ENCODE results near the gene NTSR1. TPM values are rescaled to one million over a fixed set of nuclear protein-coding genes. Genes with fewer than 3 reads are reported as not detected.

Gene NTSR1
- total and polyA plus RNA-seq, 7 donors: 0.60 to 54.0 (median 8.8) TPM; not detected in 1

- peak; percentile 74 for DNase-seq
- intact Hi-C loops (cut with DNase I): no loop called here
- H3K27me3 ChIP-seq: no peaks in the 10 kb centered on the region
These were observed 16.3 kb downstream of the NTSR1 start for GRCh38 chr20:62724692-62725595.

DNA sequence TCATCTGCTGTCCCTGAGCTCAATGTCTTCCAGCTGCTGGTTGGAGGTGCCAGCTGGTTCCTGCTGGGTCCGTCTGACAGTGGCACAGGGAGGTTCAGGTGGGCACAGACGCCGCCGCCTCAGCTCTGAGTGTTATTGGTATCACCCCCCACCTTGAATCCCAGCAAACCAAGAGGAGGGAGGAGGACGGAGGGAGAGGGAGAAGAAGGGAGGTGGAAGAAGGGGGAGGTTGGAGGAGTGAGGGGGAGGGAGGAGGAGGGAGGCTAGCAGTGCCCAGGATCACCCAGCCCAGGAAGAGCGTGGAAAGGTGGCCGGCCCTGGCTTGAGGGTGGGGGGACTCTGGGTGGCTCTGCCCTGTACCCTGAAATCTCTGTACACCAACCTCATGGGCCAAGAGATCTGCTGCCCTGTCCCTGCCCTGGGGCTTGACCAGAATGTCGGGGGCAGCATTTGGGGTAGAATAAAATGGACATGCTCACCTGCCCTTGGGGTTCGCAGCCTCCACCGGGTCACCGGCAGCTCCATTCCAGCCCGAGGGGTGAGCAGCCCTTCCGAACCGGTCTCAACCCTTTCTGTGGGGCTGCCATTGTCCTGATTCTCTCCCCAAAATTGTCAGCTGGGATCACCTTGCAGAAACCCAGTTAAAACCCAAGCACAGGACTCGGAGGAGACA, 17.1 kb downstream of the NTSR1 start:
- Histone ChIP-seq H3K27ac (peak overlapping the region in 3 of 4 donors; percentile 80 to 96 (median 96)), H3K36me3 (peaks cover 0 to 7% (median 0%) of the 10 kb centered on the region in 4 donors), H3K27me3 (no peaks in the 10 kb centered on the region), H3K9me3 (peaks cover 0 to 8% (median 1%) of the 10 kb centered on the region in 4 donors), H3K4me1 (peaks cover 0 to 80% (median 63%) of the 10 kb centered on the region in 4 donors), H3K4me3 (peak overlapping the region in 2 of 4 donors; percentile 16 to 29)
- intact Hi-C loops (cut with DNase I): no loop called here
- 83 to 88% methylated on average over 15 of the region's 15 CpGs for WGBS, 2 donors
- peak; percentile 65 for DNase-seq
- TF ChIP-seq POLR2A (IDR thresholded peaks at IDR 0.05) (no peak), POLR2AphosphoS5 (IDR thresholded peaks at IDR 0.05) (no peak), EP300 (IDR thresholded peaks at IDR 0.05) (no peak)
- TF ChIP-seq, protein P1, sequence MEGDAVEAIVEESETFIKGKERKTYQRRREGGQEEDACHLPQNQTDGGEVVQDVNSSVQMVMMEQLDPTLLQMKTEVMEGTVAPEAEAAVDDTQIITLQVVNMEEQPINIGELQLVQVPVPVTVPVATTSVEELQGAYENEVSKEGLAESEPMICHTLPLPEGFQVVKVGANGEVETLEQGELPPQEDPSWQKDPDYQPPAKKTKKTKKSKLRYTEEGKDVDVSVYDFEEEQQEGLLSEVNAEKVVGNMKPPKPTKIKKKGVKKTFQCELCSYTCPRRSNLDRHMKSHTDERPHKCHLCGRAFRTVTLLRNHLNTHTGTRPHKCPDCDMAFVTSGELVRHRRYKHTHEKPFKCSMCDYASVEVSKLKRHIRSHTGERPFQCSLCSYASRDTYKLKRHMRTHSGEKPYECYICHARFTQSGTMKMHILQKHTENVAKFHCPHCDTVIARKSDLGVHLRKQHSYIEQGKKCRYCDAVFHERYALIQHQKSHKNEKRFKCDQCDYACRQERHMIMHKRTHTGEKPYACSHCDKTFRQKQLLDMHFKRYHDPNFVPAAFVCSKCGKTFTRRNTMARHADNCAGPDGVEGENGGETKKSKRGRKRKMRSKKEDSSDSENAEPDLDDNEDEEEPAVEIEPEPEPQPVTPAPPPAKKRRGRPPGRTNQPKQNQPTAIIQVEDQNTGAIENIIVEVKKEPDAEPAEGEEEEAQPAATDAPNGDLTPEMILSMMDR (IDR thresholded peaks at IDR 0.05): no peak

More at GRCh38 chr20:62724692-62725595, 16.3 kb downstream of the NTSR1 start:
- peaks cover 0 to 12% (median 1%) of the 10 kb centered on the region in 4 donors for H3K9me3 ChIP-seq
- peak overlapping the region in 2 of 4 donors; percentile 16 to 29 for H3K4me3 ChIP-seq
- H3K36me3 ChIP-seq: peaks cover 0 to 7% (median 0%) of the 10 kb centered on the region in 4 donors
- peaks cover 0 to 80% (median 63%) of the 10 kb centered on the region in 4 donors for H3K4me1 ChIP-seq
- WGBS, 2 donors: 80 to 84% methylated on average over 24 of the region's 24 CpGs
- H3K27ac ChIP-seq: peak overlapping the region in 3 of 4 donors; percentile 80 to 96 (median 96)
- TF ChIP-seq, protein P1 (IDR thresholded peaks at IDR 0.05): no peak
- TF ChIP-seq POLR2AphosphoS5 (IDR thresholded peaks at IDR 0.05): peak in 3 of 4 donors; percentile 62 to 68 (median 65)
- peak in 3 of 4 donors; percentile 53 to 89 (median 59) for TF ChIP-seq EP300 (IDR thresholded peaks at IDR 0.05)
- TF ChIP-seq POLR2A (IDR thresholded peaks at IDR 0.05): no peak

GRCh38 chr20:62726276-62726675, 17.6 kb downstream of the NTSR1 start:
- WGBS, 2 donors: 81 to 85% methylated on average over 12 of the region's 12 CpGs
- H3K4me1 ChIP-seq: peaks cover 0 to 80% (median 63%) of the 10 kb centered on the region in 4 donors
- peak overlapping the region in 3 of 4 donors; percentile 80 to 96 (median 96) for H3K27ac ChIP-seq
- DNase-seq: peak; percentile 29
- peaks cover 0 to 2% (median 0%) of the 10 kb centered on the region in 4 donors for H3K9me3 ChIP-seq
- H3K27me3 ChIP-seq: no peaks in the 10 kb centered on the region
- H3K4me3 ChIP-seq: no peak overlapping the region
- TF ChIP-seq, protein P1 (IDR thresholded peaks at IDR 0.05): no peak
- TF ChIP-seq POLR2AphosphoS5 (IDR thresholded peaks at IDR 0.05) (no peak), POLR2A (IDR thresholded peaks at IDR 0.05) (no peak), EP300 (IDR thresholded peaks at IDR 0.05) (no peak)
- intact Hi-C loops (cut with DNase I): no loop called here
- H3K36me3 ChIP-seq: peaks cover 0 to 7% (median 0%) of the 10 kb centered on the region in 4 donors

GRCh38 chr20:62726716-62727583, 18.3 kb downstream of the NTSR1 start:
- DNase-seq: peak; percentile 55
- Histone ChIP-seq H3K4me3 (no peak overlapping the region), H3K36me3 (peaks cover 0 to 7% (median 0%) of the 10 kb centered on the region in 4 donors), H3K27me3 (no peaks in the 10 kb centered on the region), H3K27ac (peak overlapping the region in 3 of 4 donors; percentile 80 to 96 (median 96)), H3K9me3 (no peaks in the 10 kb centered on the region), H3K4me1 (peaks cover 0 to 73% (median 61%) of the 10 kb centered on the region in 4 donors)
- 73 to 84% methylated on average over 31 of the region's 31 CpGs for WGBS, 2 donors
- intact Hi-C loops (cut with DNase I): no loop called here
- no peak for TF ChIP-seq POLR2AphosphoS5 (IDR thresholded peaks at IDR 0.05)
- no peak for TF ChIP-seq EP300 (IDR thresholded peaks at IDR 0.05)
- TF ChIP-seq POLR2A (IDR thresholded peaks at IDR 0.05): no peak
- TF ChIP-seq, protein P1 (IDR thresholded peaks at IDR 0.05): no peak

All from sigmoid colon (tissue), 7 donors.